Astrocyte (in vitro differentiated cells and primary cell): Measurements from ENCODE around the gene DSP.

ENCODE experiments used
- EZH2 ChIP-seq: IDR thresholded peaks from 2 replicates; pipeline ENCODE4 v1.6.1; 2012; ENCODE audit warnings: mild to moderate bottlenecking, low read length, inconsistent platforms; ENCODE audit not compliant: insufficient read depth
- TF ChIP-seq, protein P1 (sequence below): IDR thresholded peaks from 2 replicates; pipeline ENCODE4 v1.5.1; 2011; ENCODE audit warnings: low read depth, mild to moderate bottlenecking, inconsistent platforms, low read length, moderate library complexity; ENCODE audit not compliant: insufficient read depth

GRCh38 chr6:7629321-7629720, 87.8 kb downstream of the DSP start:
- TF ChIP-seq, protein P1, sequence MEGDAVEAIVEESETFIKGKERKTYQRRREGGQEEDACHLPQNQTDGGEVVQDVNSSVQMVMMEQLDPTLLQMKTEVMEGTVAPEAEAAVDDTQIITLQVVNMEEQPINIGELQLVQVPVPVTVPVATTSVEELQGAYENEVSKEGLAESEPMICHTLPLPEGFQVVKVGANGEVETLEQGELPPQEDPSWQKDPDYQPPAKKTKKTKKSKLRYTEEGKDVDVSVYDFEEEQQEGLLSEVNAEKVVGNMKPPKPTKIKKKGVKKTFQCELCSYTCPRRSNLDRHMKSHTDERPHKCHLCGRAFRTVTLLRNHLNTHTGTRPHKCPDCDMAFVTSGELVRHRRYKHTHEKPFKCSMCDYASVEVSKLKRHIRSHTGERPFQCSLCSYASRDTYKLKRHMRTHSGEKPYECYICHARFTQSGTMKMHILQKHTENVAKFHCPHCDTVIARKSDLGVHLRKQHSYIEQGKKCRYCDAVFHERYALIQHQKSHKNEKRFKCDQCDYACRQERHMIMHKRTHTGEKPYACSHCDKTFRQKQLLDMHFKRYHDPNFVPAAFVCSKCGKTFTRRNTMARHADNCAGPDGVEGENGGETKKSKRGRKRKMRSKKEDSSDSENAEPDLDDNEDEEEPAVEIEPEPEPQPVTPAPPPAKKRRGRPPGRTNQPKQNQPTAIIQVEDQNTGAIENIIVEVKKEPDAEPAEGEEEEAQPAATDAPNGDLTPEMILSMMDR: no peak
- no peak for TF ChIP-seq EZH2
